ENCODE results near the gene CTXN3.
"Not testable (repeated sequence)": the region's sequence is repeated elsewhere in the genome, so short reads cannot be mapped to it uniquely, and the experiment has no call there.

CTXN3 gene

DNA sequence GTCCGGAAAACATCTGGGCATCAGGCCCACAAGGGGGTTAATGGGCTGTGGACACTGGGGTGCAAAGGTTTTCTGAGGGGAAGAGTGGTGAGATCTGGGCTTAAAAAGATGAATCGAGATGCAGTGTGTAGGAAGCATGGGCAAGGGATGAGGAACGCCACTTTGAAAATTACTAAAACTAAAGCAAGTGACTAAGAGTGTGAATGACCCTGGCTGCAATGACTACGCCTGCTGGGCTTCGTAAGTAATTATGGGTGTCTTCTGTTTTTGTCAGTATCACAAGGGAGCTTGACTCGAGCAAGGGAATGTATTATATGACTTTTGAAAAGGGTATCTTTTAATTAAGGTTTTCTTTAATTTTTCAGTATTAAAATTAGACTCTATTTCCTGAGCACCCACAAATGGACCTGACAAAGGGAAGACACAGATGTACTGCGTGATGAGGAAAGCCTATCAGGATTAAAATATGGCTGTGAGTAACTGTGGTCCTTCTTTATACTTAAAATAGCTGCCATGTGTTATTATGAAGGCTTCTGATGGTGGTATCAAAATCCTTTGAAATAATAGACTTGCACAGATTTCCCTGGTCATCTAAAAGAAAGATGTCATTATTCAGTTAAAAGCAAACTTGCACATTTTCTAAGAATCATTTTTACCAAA, 4.2 kb downstream of the CTXN3 start:
- DNase-seq (ENCODE audit: low read depth) = no peak

DNA sequence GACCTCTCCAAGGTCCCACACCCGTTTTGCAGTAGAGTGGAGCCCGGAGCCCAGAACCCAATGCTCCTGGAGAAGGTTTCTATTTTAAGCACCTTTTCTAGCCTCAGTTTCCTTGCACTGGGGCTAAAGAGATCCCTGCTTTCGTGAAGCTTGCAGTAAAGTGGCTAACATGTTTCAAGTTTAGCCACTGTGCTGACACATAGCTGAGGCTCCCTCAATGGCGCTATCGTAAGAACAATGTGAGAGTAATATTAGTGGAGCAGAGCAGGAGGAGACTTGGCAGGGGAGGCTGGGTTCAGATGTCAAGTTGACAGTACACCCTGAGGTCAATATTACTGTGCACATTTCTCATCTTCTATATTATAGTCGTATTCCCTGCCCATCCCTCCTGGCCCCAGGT, 7.9 kb downstream of the CTXN3 start:
- no peak for DNase-seq (ENCODE audit: low read depth)

DNA sequence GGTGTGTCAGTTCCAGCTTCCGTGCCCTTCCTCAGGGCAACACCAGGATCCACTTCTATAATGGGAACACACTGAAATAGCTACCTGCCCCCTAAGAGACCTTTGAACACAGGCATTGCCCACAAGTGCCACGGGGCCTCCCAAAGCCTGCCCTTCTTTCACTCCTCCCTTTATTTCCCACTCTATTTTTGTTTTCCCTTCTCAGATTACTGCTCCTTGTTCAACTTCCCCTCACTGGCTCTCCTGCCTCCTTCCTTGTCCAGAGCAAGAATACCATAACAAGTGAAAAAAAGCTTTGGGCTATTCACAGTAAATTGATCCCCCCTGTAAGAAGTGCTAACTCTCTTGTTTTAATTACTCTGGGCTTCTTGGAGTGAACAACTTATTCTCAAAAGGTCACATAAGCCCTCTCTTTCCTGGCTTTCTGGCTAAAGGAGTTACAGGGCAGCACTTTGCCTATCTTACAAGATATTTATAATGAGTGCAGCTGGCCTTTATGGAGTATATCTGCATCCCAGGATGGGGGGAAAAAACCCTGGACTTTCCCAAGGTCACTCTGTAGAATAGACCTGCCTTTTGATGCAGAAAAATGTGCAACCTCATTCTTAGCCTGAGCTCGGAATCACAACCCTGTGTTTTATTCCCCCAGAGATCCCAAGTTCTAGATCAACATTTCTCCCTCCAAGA, 11.3 kb downstream of the CTXN3 start:
- DNase-seq (ENCODE audit: low read depth) = no peak

DNA sequence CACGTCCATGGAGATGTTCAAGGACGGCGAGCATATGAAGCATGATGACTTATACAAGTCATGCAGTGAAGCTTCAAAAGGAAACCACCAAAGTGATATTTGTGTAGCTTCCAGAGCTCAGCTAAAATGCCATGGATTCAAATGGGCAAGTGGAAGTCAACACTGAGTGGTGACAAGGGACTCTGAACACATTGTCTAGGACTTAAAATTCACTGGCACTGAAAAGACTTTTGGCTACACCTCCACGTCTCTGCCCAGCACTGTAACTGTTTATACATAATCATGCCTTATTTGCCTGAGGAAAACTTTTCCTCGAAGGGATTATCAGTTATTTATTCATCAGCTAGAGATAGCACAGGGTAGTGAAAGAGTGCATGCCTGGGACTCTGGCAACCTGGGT, 15.2 kb downstream of the CTXN3 start:
- no peak for DNase-seq (ENCODE audit: low read depth)

DNA sequence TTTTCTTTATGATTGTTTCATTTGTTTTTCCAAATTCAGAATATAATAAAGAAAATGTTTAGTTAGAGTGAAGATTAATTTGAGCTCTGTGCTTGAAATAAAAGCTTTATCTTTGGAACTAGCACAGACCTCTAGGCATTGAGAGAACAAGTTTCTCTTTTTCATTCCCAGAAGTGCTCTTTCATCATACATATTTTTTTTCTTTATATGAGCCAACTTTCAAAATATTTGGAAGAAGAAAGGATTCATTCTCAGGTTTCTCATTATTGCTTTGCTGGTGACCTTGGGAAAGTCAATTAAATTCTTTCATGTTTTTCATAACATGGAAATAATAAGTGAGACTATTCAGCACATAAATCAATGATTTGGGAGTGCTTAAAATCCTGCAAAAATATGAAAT, 16.8 kb downstream of the CTXN3 start:
- no peak for DNase-seq (ENCODE audit: low read depth)

DNA sequence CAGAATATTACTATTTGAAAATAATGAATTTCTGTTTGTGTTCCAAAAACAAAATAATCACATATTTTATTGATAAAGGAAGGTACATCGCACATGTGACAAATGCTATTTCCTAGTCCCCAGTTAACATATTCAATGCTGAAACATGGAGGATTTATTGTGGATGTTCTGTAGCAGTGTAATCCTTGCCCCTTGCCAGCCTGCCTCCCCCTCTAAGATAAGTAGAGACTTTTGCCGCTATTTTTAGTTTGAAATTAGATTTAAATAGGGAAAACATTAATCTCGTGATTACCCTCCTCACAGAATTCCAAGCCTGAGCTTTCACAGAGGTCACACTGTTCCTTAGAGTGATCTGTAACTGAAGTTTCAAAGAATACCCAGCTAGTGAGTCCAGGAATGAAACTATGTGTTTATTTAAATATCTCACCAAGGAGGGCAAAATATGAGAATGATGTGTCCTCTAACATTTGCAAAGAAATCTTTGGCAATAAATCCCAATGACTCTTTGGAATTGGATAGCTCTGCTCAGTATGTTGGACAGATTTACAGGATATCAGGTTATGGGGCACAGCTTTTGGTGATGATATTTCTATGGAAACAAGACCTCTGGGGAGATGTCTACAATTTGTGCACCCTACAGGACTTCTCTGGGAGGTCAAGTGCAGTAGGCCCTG, 17.3 kb downstream of the CTXN3 start:
- no peak for DNase-seq (ENCODE audit: low read depth)

DNA sequence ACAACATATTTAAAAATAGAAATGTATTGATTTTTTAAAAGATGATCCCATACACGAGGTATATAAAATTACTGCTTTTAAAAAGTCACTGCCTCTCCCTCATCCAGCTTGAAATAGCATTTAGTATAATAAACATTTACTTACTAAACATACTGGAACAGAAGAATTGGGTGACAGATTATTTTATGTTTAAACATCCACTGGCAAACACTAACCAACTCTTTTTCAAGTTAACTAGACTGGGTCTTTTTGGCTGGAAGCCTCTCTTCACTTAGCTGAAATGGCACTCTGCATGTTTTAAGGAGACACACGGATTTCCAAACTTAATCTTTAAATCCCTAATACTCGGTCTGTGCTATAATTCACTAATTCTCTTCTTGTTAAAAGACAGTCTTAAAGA, 19.0 kb downstream of the CTXN3 start:
- no peak for DNase-seq (ENCODE audit: low read depth)

DNA sequence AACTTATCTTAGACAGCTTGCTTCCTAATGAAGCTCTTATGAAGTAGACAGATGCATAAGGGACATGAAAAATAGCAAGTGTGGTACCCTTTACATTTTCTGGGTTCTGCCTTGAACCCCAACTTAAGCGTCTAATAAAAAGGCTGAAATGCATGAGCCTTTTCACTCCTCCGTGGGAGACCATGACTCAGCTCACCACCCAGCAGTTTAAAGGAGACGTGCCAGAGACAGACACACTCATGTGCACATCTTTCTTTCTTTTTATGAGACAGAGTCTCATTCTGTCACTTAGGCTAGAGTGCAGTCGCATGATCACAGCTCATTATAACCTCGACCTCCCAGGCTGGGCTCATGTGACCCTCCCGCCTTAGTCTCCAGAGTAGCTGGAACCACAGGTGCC, 22.3 kb downstream of the CTXN3 start:
- DNase-seq (ENCODE audit: low read depth) = no peak

DNA sequence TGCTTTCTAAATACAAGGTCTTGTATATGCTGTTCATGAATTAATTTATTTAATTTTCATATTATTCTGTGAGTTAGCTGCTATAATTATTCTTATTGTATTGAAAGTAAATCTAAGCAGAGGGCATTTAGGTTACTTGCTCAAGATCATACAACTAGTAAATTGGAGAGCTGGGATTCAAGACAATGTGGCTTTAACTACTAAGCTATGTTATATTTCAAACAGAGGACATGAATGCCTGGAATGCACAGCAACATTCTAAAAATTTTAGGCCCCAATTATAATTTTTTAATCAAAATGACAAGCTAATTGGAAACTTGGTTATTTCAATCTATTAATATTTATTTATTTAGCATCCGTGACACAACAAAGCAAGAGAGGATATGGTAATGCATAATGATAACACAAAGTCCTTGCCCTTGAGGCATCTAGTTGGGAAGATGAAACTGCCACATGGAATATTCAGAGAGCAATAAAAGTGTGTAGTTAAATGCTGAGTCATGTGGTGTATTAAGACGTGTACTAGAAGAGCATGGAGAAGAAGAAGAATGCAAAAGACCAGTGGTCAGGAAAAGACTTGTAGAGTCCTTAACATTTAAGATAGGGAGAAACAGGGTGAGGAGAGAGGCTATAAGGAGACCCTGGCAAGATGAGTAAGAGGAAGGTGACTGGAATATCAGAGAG, 24.4 kb downstream of the CTXN3 start:
- DNase-seq (ENCODE audit: low read depth) = no peak

DNA sequence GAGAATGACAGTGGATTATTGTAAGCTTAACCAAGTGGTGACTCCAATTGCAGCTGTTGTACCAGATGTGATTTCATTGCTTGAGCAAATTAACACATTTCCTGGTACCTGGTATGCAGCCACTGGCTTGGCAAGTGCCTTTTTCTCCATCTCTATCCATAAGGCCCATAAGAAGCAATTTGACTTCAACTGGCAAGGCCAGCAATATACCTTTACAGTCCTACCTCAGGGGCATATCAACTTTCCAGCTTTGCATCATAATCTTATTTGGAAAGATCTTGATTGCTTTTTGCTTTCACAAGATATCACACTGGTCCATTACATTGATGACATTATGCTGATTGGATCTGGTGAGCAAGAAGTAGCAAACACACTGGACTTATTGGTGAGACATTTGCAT, 28.1 kb downstream of the CTXN3 start:
- not testable (repeated sequence) for DNase-seq (ENCODE audit: low read depth)

DNA sequence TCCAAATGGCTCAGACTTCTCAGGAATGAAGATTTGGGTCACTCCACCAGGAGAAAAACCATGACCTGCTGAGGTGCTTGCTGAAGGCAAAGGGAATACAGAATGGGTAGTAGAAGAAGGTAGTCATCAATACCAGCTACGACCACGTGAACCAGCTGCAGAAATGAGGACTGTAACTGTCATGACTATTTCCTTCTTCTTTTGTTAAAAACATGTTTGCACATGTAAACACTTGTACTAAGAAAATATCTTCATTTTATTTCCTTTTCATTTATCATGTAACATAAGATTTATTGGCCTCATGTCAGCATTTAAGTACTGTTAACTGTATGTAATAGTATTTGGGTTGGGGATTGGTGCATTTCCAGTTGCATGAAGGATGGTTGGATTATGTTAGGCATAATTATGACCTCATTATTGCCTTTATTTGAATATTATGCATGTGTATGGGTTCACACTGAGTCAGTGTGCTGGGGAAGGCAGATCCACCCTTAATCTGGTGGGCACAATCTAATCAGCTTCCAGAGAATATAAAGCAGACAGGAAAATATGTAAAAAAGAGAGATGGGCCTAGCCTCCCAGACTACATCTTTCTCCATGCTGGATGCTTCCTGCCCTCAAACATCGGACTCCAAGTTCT, 30.9 kb downstream of the CTXN3 start:
- not testable (repeated sequence) for DNase-seq (ENCODE audit: low read depth)

DNA sequence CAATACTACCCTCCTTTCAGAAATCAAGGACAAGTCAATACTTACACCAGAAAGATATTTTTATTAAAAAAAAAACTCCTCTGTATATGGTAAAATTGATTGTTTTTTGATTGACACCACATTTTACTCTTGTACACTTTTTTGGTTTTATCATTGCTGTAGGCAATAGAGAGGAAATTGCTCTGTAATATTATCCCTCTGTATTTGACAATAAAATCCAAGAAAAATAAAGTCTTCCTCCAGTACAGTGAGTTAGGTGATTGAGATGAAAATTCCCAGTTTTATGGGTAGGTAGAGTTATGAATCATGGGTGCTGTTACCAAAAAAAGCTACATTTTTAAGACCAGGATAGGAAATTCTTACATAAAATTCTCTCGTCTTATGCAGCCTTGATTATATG, 31.7 kb downstream of the CTXN3 start:
- DNase-seq (ENCODE audit: low read depth) = no peak

DNA sequence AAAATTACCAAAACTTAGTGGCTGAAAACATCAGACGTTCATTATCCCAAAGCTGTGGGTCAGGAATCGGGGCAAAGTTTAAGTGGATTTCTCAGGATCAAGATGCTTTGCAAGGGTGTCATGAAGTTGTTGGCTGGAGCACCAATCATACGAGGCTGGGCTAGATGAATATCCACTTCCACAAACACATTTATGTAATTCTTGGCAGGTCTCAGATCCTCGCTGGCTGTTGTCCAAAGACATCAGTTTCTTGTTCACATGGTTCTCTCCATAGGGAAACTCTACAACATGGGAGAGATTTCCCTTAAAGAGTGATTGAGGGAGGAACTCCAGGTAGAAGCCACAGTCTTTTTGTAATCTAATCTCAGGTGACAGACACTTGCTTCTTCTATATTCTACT, 34.1 kb downstream of the CTXN3 start:
- no peak for DNase-seq (ENCODE audit: low read depth)

DNA sequence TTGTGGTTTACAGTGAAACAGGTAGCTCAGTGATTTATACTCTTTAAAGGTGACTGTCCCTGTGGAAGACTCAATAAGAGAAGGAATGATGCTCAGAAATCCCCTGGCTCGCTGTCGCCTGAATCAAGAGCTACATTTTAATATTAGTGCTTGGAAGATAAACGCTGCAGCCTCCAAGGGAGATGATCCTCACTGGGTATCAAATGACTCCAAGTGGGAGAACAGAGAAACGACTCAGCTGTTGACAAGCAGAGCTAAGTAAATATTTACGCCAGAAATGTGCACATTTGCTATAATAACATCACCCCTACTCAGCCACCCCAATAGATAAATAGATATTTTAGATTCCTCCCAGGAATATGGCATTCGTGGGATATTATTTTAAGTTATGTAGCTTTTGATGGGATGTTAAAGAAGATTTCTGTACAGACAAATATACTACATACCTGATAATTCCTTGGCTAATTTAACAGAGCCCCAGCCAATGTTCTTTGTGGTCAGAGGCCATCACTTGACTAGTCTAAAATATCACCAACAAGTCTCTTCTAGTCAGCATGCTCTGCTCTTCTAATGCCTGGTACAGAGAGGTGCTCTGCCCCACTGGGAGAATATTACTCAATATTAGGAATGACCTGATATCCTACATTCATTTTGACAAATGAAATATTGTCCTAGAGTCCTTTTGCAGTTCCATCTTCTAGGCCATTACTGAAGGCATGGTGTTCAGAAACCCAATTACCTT, 36.0 kb downstream of the CTXN3 start:
- no peak for DNase-seq (ENCODE audit: low read depth)

DNA sequence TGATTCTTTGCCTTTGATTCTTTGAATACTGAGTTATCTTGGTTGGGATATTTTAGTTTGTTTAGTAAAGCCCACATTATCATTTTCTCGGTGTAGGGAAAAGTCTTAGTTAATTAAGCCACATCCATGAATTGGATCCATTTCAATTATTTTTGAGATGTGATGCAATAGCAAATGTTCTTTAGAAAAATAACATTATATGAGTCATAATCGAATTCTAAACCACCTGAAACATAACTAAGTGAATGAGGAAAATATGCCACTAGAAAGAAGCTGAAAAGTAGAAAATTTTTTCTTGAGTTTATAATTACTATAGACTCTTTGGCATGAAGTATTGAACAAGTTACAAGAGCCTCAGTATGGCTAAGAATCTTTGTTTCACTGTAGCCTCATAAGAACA, 36.8 kb downstream of the CTXN3 start:
- DNase-seq (ENCODE audit: low read depth) = no peak

DNA sequence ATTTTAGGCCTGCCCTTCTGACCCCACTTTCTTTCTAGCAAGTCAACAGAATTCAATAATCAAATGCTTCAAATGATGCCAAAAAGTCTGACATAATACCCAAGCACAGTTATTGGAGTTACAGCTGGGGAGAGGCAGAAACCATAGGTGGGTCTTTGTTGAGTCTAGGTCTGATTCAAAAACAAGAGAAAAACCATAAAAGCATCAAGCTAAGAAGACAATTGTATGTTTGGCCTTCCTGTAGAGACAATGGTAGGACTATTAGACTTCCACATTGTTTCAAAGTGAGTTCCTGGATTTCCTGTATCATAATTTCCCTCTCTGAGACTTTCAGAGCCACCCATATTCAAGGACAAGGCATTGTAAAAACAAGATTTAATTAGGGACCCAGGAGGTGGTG, 37.5 kb downstream of the CTXN3 start:
- no peak for DNase-seq (ENCODE audit: low read depth)

DNA sequence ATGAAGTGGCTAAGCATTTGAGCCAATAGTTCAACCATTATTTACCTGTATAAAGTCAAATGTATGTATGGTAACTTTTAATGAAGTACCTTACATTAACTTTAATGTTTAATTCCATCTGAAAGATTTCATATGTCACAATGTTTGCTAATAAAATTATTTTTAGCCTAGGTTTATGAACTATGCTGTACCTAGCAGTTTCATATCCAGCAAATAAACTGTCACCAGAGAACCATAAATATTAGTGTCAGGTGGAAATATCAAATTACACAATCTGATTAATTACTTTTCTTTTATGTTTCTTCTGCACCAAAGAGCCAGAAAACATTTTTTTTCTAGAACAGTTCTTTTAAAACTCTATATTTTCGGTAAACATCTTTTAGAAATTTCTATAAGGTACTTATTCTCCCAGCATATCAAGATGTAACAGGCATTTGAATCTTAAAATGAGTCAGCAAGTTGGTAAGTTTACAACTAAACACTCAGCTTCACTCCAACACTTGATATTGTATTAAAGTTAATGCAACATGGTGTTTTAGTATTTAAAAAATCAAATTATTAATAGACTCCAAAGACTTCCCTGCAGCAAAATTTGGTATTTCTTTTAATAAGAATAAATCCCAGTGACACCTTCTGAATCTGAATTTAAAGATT, 45.8 kb downstream of the CTXN3 start:
- no peak for DNase-seq (ENCODE audit: low read depth)

DNA sequence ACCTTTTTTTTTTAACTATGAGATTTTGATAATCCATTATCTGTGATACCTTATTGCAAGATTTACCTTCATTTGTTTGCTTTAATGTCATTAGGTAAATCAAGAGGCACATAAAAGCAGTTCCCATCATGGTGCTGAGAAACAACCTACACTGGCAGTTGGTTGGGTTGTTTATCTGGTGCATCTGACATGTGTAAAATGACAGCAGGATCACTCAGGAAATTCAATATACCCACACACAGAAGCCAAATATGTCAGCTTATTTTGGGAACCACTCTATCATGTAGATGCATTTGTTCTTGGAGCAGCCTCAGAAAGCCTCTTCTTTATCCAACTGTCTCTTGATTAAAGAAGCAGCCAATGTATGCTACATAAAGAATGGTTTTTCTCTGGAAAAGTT, 46.5 kb downstream of the CTXN3 start:
- no peak for DNase-seq (ENCODE audit: low read depth)

DNA sequence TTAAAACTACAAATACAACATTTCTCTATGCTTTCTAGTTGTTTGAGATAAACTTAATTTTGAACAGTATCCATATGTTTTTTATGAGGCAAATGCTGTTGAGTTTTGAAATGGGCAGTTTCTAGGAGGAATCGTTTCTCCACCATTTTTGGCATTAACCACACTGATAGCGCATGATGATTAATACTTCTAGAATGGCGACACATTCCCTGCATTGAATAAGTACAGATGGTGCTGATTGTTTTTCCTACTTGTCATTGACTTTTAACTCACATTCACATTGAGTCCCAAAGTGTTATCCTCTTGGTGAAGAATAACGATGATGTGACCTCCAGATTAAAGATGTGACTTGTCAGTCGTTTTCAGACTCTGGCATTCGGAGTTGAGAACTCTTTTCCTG, 47.8 kb downstream of the CTXN3 start:
- DNase-seq (ENCODE audit: low read depth) = no peak

DNA sequence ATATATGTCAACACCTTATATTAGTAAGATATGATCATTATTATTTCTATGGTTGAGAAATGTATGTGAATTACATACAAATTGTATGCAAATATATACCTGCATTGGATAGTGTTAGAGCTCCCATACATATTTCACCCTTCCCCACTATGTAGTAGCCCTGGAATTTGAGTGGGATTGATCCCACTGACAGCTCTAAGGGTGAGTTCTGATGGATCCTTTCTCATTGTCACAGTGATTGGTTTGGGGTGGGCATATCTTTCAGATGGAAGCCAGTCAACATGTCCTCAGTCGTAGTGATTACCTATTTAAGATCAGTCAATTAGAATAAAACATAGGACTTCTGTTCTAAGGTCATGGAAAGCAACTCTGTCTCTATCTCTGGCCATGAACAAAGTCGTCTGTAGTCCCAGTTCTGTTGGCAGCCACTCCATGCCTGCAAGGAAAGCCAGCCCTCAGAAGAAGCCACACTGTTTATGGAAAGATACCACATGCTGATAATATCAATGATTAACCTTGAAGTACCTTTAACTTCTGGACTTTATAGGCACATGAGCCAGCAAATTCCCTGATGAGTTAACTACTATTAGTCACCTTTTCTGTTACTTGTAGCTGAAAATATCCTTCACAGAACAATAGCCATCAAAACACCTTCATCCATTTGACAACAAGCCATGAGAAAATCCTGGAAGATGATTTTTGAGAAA, 49.2 kb downstream of the CTXN3 start:
- DNase-seq (ENCODE audit: low read depth) = no peak

DNA sequence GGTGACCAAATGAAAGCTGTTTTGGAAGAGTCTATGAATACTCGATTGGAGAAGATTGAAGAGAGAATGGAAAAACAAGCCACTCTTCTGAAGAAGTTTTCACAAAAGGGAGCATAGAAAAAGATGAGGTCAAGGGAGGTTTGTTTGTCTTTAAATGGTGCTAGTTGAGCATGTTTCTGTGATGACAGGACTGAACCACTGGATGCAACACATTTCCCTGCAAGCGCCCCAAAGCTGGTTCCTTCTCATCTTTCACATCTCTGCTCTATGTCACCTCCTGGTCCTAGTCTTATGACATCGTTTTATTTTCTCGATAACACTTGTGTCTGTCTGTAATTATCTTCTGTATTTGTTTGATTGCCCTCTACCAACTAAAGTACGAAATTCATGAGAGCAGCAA, 50.5 kb downstream of the CTXN3 start:
- no peak for DNase-seq (ENCODE audit: low read depth)
